Endodermal cell (in vitro differentiated cells): Measurements from ENCODE around the gene FAAP20. TPM values are rescaled to one million over a fixed set of nuclear protein-coding genes. Genes with fewer than 3 reads are reported as not detected.

Experiments
- DNase-seq: peaks from one replicate; pipeline ENCODE4 v3.0.0-alpha.2; 2017
- H3K27ac ChIP-seq: 2 replicates; pipeline ENCODE4 v1.5.1; 2013; ENCODE audit warnings: mild to moderate bottlenecking, low read depth, low read length, moderate library complexity
- H3K27me3 ChIP-seq: 2 replicates; pipeline ENCODE4 v1.6.1; 2013; ENCODE audit warnings: mild to moderate bottlenecking, low read length, moderate library complexity; ENCODE audit not compliant: insufficient read depth, control insufficient read depth, poor library complexity, severe bottlenecking
- H3K36me3 ChIP-seq: 2 replicates; pipeline ENCODE4 v1.7.0; 2013; ENCODE audit warnings: mild to moderate bottlenecking, low read length, moderate library complexity; ENCODE audit not compliant: control insufficient read depth, insufficient read depth
- H3K4me1 ChIP-seq: one replicate; pipeline ENCODE4 v1.7.0; 2013; ENCODE audit warnings: low read length; ENCODE audit not compliant: control insufficient read depth, insufficient read depth
- H3K4me3 ChIP-seq: 2 replicates; pipeline ENCODE4 v1.5.1; 2013; ENCODE audit warnings: mild to moderate bottlenecking, low read length, moderate library complexity
- H3K9ac ChIP-seq: 2 replicates; pipeline ENCODE4 v1.6.1; 2013; ENCODE audit warnings: mild to moderate bottlenecking, low read length, moderate library complexity; ENCODE audit not compliant: poor library complexity, severe bottlenecking; ENCODE audit errors: extremely low read depth
- H3K9me3 ChIP-seq: 2 replicates; pipeline ENCODE4 v1.6.1; 2013; ENCODE audit warnings: mild to moderate bottlenecking, low read length, moderate library complexity; ENCODE audit not compliant: control insufficient read depth
- H3K27ac Mint-ChIP-seq: 2 replicates; pipeline ENCODE4 v1.8.0; 2020; ENCODE audit warnings: mixed read lengths
- H3K27me3 Mint-ChIP-seq: 2 replicates; pipeline ENCODE4 v1.8.0; 2021; ENCODE audit warnings: mild to moderate bottlenecking, mixed read lengths; ENCODE audit not compliant: insufficient read depth
- H3K36me3 Mint-ChIP-seq: 2 replicates; pipeline ENCODE4 v1.8.0; 2020; ENCODE audit warnings: low read depth, mixed read lengths
- H3K4me1 Mint-ChIP-seq: 2 replicates; pipeline ENCODE4 v1.8.0; 2020; ENCODE audit warnings: mixed read lengths
- H3K4me3 Mint-ChIP-seq: 2 replicates; pipeline ENCODE4 v1.8.0; 2020; ENCODE audit warnings: mild to moderate bottlenecking, moderate library complexity, mixed read lengths
- H3K9me3 Mint-ChIP-seq: 2 replicates; pipeline ENCODE4 v1.8.0; 2020; ENCODE audit warnings: mild to moderate bottlenecking, mixed read lengths
- CTCF ChIP-seq: fragments of 200-600 bp; sonication (generic); conservative IDR thresholded peaks from 2 replicates; pipeline ENCODE4 v1.5.0; 2021; ENCODE audit warnings: antibody characterized with exemption, mild to moderate bottlenecking
- WGBS, 2 experiments: methylation state at CpG; one replicate each; pipeline versions ENCODE4 v1.1.5 to v1.1.7; 2013; ENCODE audit warnings: missing lambda C conversion rate in 2 of 2, mixed read lengths in 1 of 2; ENCODE audit not compliant: insufficient coverage in 1 of 2, insufficient read length in 1 of 2; 5-methylcytosine and 5-hydroxymethylcytosine counted together
- total RNA-seq, 2 donors: library from RNA; stranded (reverse); fragmentation: NEBNext Ultra II Directional in 1 of 2; extraction: Animal tissue kit (Norgen Biotek cat#: 25700) in 1 of 2; gene quantifications; 2 replicates in 1 of 2; 3 replicates in 1 of 2; pipeline ENCODE4 v1.2.1, GENCODE V29; 2021

The FAAP20 gene
- total RNA-seq, 2 donors from 2014 or later = 126 to 154 TPM

GRCh38 chr1:2201062-2201461 lies 6.5 kb upstream of the FAAP20 start:
- peaks cover 5% of the 10 kb centered on the region for H3K27me3 ChIP-seq
- H3K9ac ChIP-seq = no peak overlapping the region
- TF ChIP-seq CTCF = no peak
- Mint-ChIP-seq H3K36me3 (no peaks in the 10 kb centered on the region), H3K27ac (no peak overlapping the region), H3K27me3 (peaks cover 3% of the 10 kb centered on the region), H3K4me1 (peaks cover 7% of the 10 kb centered on the region), H3K4me3 (no peak overlapping the region), H3K9me3 (no peaks in the 10 kb centered on the region)
- no peak overlapping the region for H3K27ac ChIP-seq
- DNase-seq = no peak
- no peak overlapping the region for H3K4me3 ChIP-seq
- no peaks in the 10 kb centered on the region for H3K9me3 ChIP-seq
- WGBS, 2 experiments = 92 to 99% methylated on average over 12 to 14 of the region's 14 CpGs
- H3K4me1 ChIP-seq = no peaks in the 10 kb centered on the region
- no peaks in the 10 kb centered on the region for H3K36me3 ChIP-seq

GRCh38 chr1:2200308-2200943 lies 5.9 kb upstream of the FAAP20 start:
- Mint-ChIP-seq H3K27me3 (no peaks in the 10 kb centered on the region), H3K9me3 (no peaks in the 10 kb centered on the region), H3K36me3 (no peaks in the 10 kb centered on the region), H3K4me3 (no peak overlapping the region), H3K4me1 (peaks cover 7% of the 10 kb centered on the region), H3K27ac (no peak overlapping the region)
- Histone ChIP-seq H3K9me3 (no peaks in the 10 kb centered on the region), H3K27ac (no peak overlapping the region), H3K4me1 (no peaks in the 10 kb centered on the region), H3K36me3 (no peaks in the 10 kb centered on the region), H3K9ac (no peak overlapping the region), H3K4me3 (no peak overlapping the region), H3K27me3 (no peaks in the 10 kb centered on the region)
- WGBS, 2 experiments = 86 to 92% methylated on average over 13 to 21 of the region's 21 CpGs
- TF ChIP-seq CTCF = no peak
- DNase-seq = no peak

GRCh38 chr1:2199042-2199810 lies 4.7 kb upstream of the FAAP20 start:
- Mint-ChIP-seq H3K9me3 (no peaks in the 10 kb centered on the region), H3K4me3 (peak overlapping the region; percentile 58), H3K36me3 (no peaks in the 10 kb centered on the region), H3K4me1 (peaks cover 5% of the 10 kb centered on the region), H3K27ac (peak overlapping the region; percentile 91), H3K27me3 (no peaks in the 10 kb centered on the region)
- 50 to 54% methylated on average over 13 to 24 of the region's 24 CpGs for WGBS, 2 experiments
- no peaks in the 10 kb centered on the region for H3K4me1 ChIP-seq
- DNase-seq = peak; percentile 93
- no peaks in the 10 kb centered on the region for H3K9me3 ChIP-seq
- H3K36me3 ChIP-seq = no peaks in the 10 kb centered on the region
- H3K9ac ChIP-seq = no peak overlapping the region
- peak; percentile 28 for TF ChIP-seq CTCF
- H3K27ac ChIP-seq = no peak overlapping the region
- H3K27me3 ChIP-seq = no peaks in the 10 kb centered on the region
- peak overlapping the region; percentile 78 for H3K4me3 ChIP-seq
